ENCODE data around the gene RINL.

DNA sequence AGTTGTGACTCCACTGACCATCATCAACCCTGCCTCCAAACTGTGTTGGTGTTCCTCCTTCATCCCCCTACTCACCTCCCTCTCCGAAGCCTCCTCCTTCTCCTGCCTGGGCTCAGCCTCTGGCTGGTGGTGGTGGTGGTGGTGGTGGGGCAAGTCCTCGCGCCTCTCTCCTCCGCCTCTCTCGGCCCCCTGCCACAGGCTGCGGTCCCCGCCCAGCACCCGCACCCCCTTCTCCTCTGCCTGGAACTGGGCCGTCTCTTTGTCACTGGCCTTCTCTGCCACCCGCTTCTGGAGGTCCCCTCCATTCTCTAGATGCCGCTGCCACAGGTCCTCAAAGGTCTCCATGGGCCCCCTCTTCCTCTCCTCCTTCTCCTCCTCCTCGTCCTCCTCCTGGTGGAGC is 32.4 kb upstream of the RINL start:
- TF ChIP-seq, protein P1, sequence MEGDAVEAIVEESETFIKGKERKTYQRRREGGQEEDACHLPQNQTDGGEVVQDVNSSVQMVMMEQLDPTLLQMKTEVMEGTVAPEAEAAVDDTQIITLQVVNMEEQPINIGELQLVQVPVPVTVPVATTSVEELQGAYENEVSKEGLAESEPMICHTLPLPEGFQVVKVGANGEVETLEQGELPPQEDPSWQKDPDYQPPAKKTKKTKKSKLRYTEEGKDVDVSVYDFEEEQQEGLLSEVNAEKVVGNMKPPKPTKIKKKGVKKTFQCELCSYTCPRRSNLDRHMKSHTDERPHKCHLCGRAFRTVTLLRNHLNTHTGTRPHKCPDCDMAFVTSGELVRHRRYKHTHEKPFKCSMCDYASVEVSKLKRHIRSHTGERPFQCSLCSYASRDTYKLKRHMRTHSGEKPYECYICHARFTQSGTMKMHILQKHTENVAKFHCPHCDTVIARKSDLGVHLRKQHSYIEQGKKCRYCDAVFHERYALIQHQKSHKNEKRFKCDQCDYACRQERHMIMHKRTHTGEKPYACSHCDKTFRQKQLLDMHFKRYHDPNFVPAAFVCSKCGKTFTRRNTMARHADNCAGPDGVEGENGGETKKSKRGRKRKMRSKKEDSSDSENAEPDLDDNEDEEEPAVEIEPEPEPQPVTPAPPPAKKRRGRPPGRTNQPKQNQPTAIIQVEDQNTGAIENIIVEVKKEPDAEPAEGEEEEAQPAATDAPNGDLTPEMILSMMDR (conservative IDR thresholded peaks at IDR 0.05; ENCODE audit: low read length) = no peak
- no peak for TF ChIP-seq EZH2phosphoT487 (IDR thresholded peaks at IDR 0.05; ENCODE audit: borderline replicate concordance)

Data from Loucy (cell line).